Neuronal stem cell (in vitro differentiated cells): ENCODE measurements around the gene LAMP2.
"Not testable (repeated sequence)": the region's sequence is repeated elsewhere in the genome, so short reads cannot be mapped to it uniquely, and the experiment has no call there.

Experiments
- DNase-seq: peaks from one replicate; pipeline ENCODE4 v3.0.0-alpha.2; 2013; ENCODE audit warnings: low spot score
- H2AFZ ChIP-seq: one replicate; pipeline ENCODE4 v1.6.1; 2013; ENCODE audit warnings: mild to moderate bottlenecking, low read length, inconsistent platforms
- H2AK5ac ChIP-seq: 2 replicates; pipeline ENCODE4 v1.6.1; 2013; ENCODE audit warnings: low read depth, mild to moderate bottlenecking, inconsistent platforms, low read length, moderate library complexity, mixed read lengths
- H2BK120ac ChIP-seq: 2 replicates; pipeline ENCODE4 v1.6.1; 2013; ENCODE audit warnings: low read depth, mild to moderate bottlenecking, inconsistent platforms, low read length, moderate library complexity, mixed read lengths
- H2BK12ac ChIP-seq: one replicate; pipeline ENCODE4 v1.6.1; 2013; ENCODE audit warnings: low read length, inconsistent platforms
- H2BK15ac ChIP-seq: 2 replicates; pipeline ENCODE4 v1.6.1; 2013; ENCODE audit warnings: mild to moderate bottlenecking, low read length, inconsistent platforms, mixed read lengths
- H2BK5ac ChIP-seq: one replicate; pipeline ENCODE4 v1.6.1; 2013; ENCODE audit warnings: inconsistent platforms, mild to moderate bottlenecking, low read length, moderate library complexity
- H3K14ac ChIP-seq: one replicate; pipeline ENCODE4 v1.6.1; 2013; ENCODE audit warnings: low read length, inconsistent platforms
- H3K18ac ChIP-seq: 2 replicates; pipeline ENCODE4 v1.6.1; 2013; ENCODE audit warnings: low read length, inconsistent platforms
- H3K23ac ChIP-seq: 2 replicates; pipeline ENCODE4 v1.6.1; 2013; ENCODE audit warnings: low read depth, mild to moderate bottlenecking, mixed read lengths, low read length, inconsistent platforms; ENCODE audit not compliant: poor library complexity
- H3K27ac ChIP-seq: replicated peaks from 3 replicates; pipeline ENCODE4 v1.5.1; 2013; ENCODE audit warnings: low read length, inconsistent platforms
- H3K27me3 ChIP-seq, 3 experiments: 2 replicates each; pipeline ENCODE4 v1.6.1; 2013; ENCODE audit warnings: low read length in 3 of 3, mild to moderate bottlenecking in 2 of 3, inconsistent platforms in 1 of 3, low read depth in 1 of 3, mixed read lengths in 1 of 3, moderate library complexity in 1 of 3; ENCODE audit not compliant: control insufficient read depth in 3 of 3, insufficient read depth in 3 of 3
- H3K36me3 ChIP-seq, 2 donors: replicated peaks in 1 of 2; 2 replicates each; pipeline ENCODE4 v1.6.1; 2013; ENCODE audit warnings: low read length in 2 of 2; ENCODE audit not compliant: control insufficient read depth in 2 of 2, insufficient read depth in 2 of 2
- H3K4ac ChIP-seq: 2 replicates; pipeline ENCODE4 v1.6.1; 2013; ENCODE audit warnings: inconsistent platforms, mild to moderate bottlenecking, low read length, moderate library complexity
- H3K4me1 ChIP-seq, 2 donors: 1 replicate in 1 of 2; 2 replicates in 1 of 2; pipeline ENCODE4 v1.6.1; 2013; ENCODE audit warnings: low read length in 2 of 2, low read depth in 1 of 2; ENCODE audit not compliant: control insufficient read depth in 2 of 2, insufficient read depth in 1 of 2
- H3K4me2 ChIP-seq: one replicate; pipeline ENCODE4 v1.6.1; 2013; ENCODE audit warnings: mild to moderate bottlenecking, low read length, inconsistent platforms; ENCODE audit not compliant: insufficient read depth, poor library complexity, severe bottlenecking
- H3K4me3 ChIP-seq, 2 donors: 2 replicates each; pipeline ENCODE4 v1.5.1; 2013; ENCODE audit warnings: low read length in 2 of 2, mild to moderate bottlenecking in 2 of 2, inconsistent platforms in 1 of 2, moderate library complexity in 1 of 2
- H3K79me1 ChIP-seq: one replicate; pipeline ENCODE4 v1.6.1; 2013; ENCODE audit warnings: low read depth, mild to moderate bottlenecking, inconsistent platforms, low read length, moderate library complexity
- H3K9ac ChIP-seq: one replicate; pipeline ENCODE4 v1.6.1; 2013; ENCODE audit warnings: mild to moderate bottlenecking, low read depth, low read length, inconsistent platforms; ENCODE audit not compliant: poor library complexity
- H3K9me3 ChIP-seq, 2 donors: replicated peaks in 1 of 2; 2 replicates each; pipeline versions ENCODE3 to v1.6.1; 2013; ENCODE audit warnings: low read length in 2 of 2, mild to moderate bottlenecking in 2 of 2, inconsistent platforms in 1 of 2, low read depth in 1 of 2, mixed read lengths in 1 of 2, moderate library complexity in 1 of 2; ENCODE audit not compliant: control insufficient read depth in 2 of 2, insufficient read depth in 1 of 2
- H4K8ac ChIP-seq: one replicate; pipeline ENCODE4 v1.6.1; 2013; ENCODE audit warnings: low read depth, mild to moderate bottlenecking, inconsistent platforms, low read length, moderate library complexity
- H4K91ac ChIP-seq: one replicate; pipeline ENCODE4 v1.6.1; 2013; ENCODE audit warnings: low read length, low read depth, mild to moderate bottlenecking, inconsistent platforms; ENCODE audit not compliant: poor library complexity
- WGBS, 2 donors: extraction: QIAGEN DNeasy Blood & Tissue Kit; methylation state at CpG; one replicate each; pipeline ENCODE4 v1.1.7; 2013; ENCODE audit warnings: missing lambda C conversion rate in 2 of 2, mixed read lengths in 1 of 2; ENCODE audit not compliant: insufficient read length in 2 of 2, insufficient replicate concordance in 1 of 2; ENCODE audit errors: extremely low coverage in 2 of 2; 5-methylcytosine and 5-hydroxymethylcytosine counted together

Gene LAMP2

GRCh38 chrX:120512222-120512621, 43.1 kb upstream of the LAMP2 start:
- H2BK5ac ChIP-seq: no peak overlapping the region
- H2BK120ac ChIP-seq: no peak overlapping the region
- no peak overlapping the region for H3K9ac ChIP-seq
- H3K4ac ChIP-seq: no peak overlapping the region
- no peak overlapping the region for H3K27ac ChIP-seq
- no peak overlapping the region for H3K4me3 ChIP-seq
- H4K91ac ChIP-seq: no peak overlapping the region
- no peak overlapping the region for H2AK5ac ChIP-seq
- H3K9me3 ChIP-seq: no peaks in the 10 kb centered on the region
- no peak overlapping the region for H3K18ac ChIP-seq
- H3K23ac ChIP-seq: no peak overlapping the region
- no peak overlapping the region for H2BK15ac ChIP-seq
- H2BK12ac ChIP-seq: no peak overlapping the region
- H3K79me1 ChIP-seq: no peaks in the 10 kb centered on the region
- no peak for DNase-seq
- no peaks in the 10 kb centered on the region for H3K36me3 ChIP-seq
- no peak overlapping the region for H2AFZ ChIP-seq
- no peaks in the 10 kb centered on the region for H3K4me1 ChIP-seq
- H3K14ac ChIP-seq: no peak overlapping the region
- H3K27me3 ChIP-seq: no peaks in the 10 kb centered on the region
- no peak overlapping the region for H4K8ac ChIP-seq
- no peak overlapping the region for H3K4me2 ChIP-seq
- WGBS, 2 donors: no CpG with 5 or more reads among the region's 3 CpGs

- Histone ChIP-seq H2BK120ac (no peak overlapping the region), H3K18ac (no peak overlapping the region), H4K8ac (no peak overlapping the region), H3K4ac (no peak overlapping the region), H3K23ac (no peak overlapping the region), H3K79me1 (no peaks in the 10 kb centered on the region), H3K4me2 (no peak overlapping the region), H3K27ac (no peak overlapping the region), H3K27me3 (no peaks in the 10 kb centered on the region), H3K36me3 (no peaks in the 10 kb centered on the region), H3K9me3 (no peaks in the 10 kb centered on the region), H3K14ac (no peak overlapping the region), H3K9ac (no peak overlapping the region), H3K4me1 (no peaks in the 10 kb centered on the region), H2BK15ac (no peak overlapping the region), H2AFZ (no peak overlapping the region), H2AK5ac (no peak overlapping the region), H3K4me3 (no peak overlapping the region), H2BK12ac (no peak overlapping the region), H2BK5ac (no peak overlapping the region), H4K91ac (no peak overlapping the region)
- no peak for DNase-seq
- WGBS, 2 donors: no CpG with 5 or more reads among the region's 1 CpG
Measured at GRCh38 chrX:120504569-120504968, 35.5 kb upstream of the LAMP2 start.

GRCh38 chrX:120499301-120500072, 30.4 kb upstream of the LAMP2 start:
- no CpG with 5 or more reads among the region's 4 CpGs for WGBS, 2 donors
- no peak overlapping the region for H3K9ac ChIP-seq
- H3K18ac ChIP-seq: no peak overlapping the region
- H3K27me3 ChIP-seq: peaks cover 0 to 4% (median 0%) of the 10 kb centered on the region in 3 experiments
- no peak overlapping the region for H3K23ac ChIP-seq
- H3K14ac ChIP-seq: no peak overlapping the region
- no peak for DNase-seq
- no peak overlapping the region for H3K27ac ChIP-seq
- H2BK120ac ChIP-seq: no peak overlapping the region
- H4K91ac ChIP-seq: no peak overlapping the region
- H3K36me3 ChIP-seq: no peaks in the 10 kb centered on the region
- no peak overlapping the region for H3K4me3 ChIP-seq
- no peak overlapping the region for H4K8ac ChIP-seq
- H3K4me2 ChIP-seq: no peak overlapping the region
- H3K79me1 ChIP-seq: no peaks in the 10 kb centered on the region
- H2BK15ac ChIP-seq: no peak overlapping the region
- H2AK5ac ChIP-seq: no peak overlapping the region
- H3K4ac ChIP-seq: no peak overlapping the region
- H2BK12ac ChIP-seq: no peak overlapping the region
- no peak overlapping the region for H2AFZ ChIP-seq
- H3K4me1 ChIP-seq: no peaks in the 10 kb centered on the region
- no peak overlapping the region for H2BK5ac ChIP-seq
- H3K9me3 ChIP-seq: no peaks in the 10 kb centered on the region

- not testable (repeated sequence) for H3K4me2 ChIP-seq, H2BK5ac ChIP-seq, H3K9me3 ChIP-seq, H2BK120ac ChIP-seq, H3K9ac ChIP-seq, H4K8ac ChIP-seq, H3K79me1 ChIP-seq, H3K18ac ChIP-seq, H3K36me3 ChIP-seq, H3K14ac ChIP-seq, H3K23ac ChIP-seq, H2AK5ac ChIP-seq, H2BK15ac ChIP-seq, H3K27me3 ChIP-seq, H2AFZ ChIP-seq, H2BK12ac ChIP-seq, DNase-seq, H3K4me1 ChIP-seq, H3K4ac ChIP-seq, H3K4me3 ChIP-seq, H4K91ac ChIP-seq, H3K27ac ChIP-seq
- WGBS, 2 donors: no CpG with 5 or more reads among the region's 2 CpGs
Measured at GRCh38 chrX:120490119-120490518, 21.0 kb upstream of the LAMP2 start.
